HG02623 (cell line): Measurements from ENCODE around the gene TMEM238L.
"Not testable (repeated sequence)": the region's sequence is repeated elsewhere in the genome, so short reads cannot be mapped to it uniquely, and the experiment has no call there.

Experiments
- ATAC-seq: cut with Tn5 transposase; IDR thresholded peaks from one replicate; pipeline ENCODE4 v1.9.1; 2021; ENCODE audit warnings: moderate library complexity; ENCODE audit not compliant: unreplicated experiment

TMEM238L gene, protein sequence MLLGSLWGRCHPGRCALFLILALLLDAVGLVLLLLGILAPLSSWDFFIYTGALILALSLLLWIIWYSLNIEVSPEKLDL

DNA sequence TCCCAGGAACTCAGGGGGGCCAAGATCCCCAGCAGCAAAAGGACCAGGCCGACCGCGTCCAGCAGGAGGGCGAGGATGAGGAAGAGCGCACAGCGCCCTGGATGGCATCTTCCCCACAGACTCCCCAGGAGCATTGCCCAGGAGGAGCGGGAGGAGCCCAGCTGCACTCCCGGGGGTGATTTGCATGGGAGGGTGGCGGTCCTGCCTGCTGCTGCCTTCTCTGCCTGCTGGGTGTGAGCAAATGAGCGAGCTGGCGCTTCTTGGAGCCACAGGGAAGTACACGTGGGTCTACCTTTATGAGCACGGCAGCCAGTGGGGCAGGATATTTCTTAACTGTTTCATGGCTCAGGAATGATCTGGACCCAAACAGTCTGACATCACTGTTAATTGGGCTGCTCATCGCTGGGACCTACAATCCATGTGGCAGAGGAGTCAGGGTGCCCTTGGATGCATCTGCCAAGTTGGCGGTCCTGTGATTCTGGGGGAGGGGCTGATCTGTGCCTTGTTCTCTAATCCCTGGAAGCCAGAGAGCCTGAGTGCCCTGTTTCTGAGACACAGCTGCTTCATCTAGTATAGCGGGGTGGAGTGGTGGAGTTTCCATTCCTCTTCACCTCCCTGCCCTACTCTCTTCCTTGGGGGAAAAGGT, at the start of gene TMEM238L:
TSS of gene TMEM238L (minus strand) at position 270 of the 646 bp plus-strand sequence. CDS start at position 134, 136 bp downstream.
- no peak for ATAC-seq

DNA sequence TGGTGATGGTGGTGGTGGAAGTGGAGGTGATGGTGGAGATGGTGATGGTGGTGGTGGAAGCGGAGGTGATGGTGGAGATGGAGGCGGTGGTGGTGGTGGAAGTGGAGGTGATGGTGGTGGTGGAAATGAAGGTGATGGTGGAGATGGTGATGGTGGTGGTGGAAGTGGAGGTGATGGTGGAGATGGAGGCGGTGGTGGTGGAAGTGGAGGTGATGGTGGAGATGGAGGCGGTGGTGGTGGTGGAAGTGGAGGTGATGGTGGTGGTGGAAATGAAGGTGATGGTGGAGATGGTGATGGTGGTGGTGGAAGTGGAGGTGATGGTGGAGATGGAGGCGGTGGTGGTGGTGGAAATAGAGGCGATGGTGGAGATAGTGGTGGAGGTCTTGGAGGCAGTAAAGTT, 42.7 kb upstream of the TMEM238L start:
- not testable (repeated sequence) for ATAC-seq

GRCh38 chr17:10845388-10845751, 41.5 kb upstream of the TMEM238L start:
- no peak for ATAC-seq

DNA sequence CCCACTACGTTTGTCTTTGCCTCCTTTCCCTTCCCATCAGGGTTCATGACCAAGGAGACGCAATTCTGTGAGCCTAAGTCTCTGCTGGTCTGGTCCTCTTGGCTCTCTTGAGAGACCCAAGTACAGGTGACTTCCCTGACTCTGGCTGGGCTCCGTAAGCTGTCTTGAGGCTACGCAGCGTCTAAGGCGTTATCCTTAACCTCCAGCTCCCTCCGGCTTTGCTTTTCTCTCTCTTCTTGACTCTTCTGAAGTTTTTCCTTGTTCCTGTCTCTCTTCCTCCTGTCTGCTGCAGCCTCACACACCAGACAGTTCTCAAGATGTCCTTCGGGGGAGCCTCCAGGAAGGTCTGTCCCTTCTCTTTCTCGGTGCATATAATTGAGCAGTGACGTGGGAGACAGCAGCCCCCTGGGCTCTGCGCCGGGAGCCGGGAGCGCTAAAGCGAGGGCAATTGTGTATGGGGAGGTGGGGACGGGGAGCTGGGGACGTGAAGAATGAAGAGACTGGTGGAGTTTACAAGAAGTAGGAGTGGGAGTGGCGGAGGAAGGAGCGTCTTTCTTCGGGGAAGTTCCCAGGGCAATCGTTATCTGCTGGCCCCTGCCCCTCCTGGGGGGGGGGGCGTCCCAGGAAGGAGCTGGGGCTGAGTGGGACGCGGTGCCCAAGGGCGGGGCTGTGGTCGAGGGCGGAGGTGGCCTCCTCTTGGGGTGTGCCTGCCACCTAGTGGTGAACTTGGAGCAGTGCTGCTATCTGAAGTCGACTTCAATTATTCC, 40.9 kb upstream of the TMEM238L start:
- ATAC-seq, result peak; percentile 74

- no peak for ATAC-seq
Measured at GRCh38 chr17:10843811-10844210, 39.9 kb upstream of the TMEM238L start.

DNA sequence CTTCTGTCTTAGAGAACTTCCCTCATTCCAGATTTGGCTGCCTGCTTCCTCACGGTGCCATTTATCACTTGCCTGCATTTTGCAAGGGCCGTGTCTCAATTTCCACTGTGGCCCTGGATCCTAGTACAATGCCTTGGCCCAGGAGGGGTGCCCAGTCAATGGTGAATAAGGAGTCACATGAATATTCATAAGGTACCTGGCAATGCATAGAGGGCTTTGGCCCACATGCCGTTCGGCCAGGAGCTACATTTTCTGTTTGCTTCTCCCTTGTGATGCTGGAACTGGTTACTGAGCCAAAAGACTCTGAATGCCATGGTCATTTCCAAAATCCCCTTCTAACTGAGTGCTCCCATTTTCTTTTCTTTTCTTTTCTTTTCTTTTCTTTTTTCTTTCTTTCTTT, 38.8 kb upstream of the TMEM238L start:
- ATAC-seq, result no peak

DNA sequence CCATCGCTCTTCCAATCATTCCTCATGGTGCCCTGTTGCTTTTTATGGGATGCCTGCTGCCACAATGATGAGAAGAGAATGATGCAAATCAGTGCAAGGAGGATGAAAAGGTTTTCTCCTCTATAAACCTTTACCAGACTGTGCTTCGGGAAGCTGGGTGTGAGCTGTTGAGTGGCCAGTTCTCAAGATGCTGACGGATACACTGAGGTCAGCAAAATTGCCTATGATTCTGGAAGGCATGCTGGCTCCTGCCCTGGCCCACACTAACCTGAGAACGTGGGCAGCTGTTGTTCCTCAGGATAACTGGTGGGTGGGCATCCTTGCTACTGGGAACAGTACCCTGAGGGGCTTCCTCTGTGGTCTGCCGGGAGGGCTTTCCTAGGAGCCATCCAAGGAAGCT, 34.8 kb upstream of the TMEM238L start:
- no peak for ATAC-seq

GRCh38 chr17:10837921-10838320, 34.0 kb upstream of the TMEM238L start, which contains the start of gene PIRT:
PIRT (minus strand) TSS chr17:10838087; CDS start chr17:10825645, 12,442 bp downstream.
- ATAC-seq, result no peak

- no peak for ATAC-seq
Measured at GRCh38 chr17:10836966-10837590, 33.2 kb upstream of the TMEM238L start.

GRCh38 chr17:10836145-10836544, 32.2 kb upstream of the TMEM238L start:
- no peak for ATAC-seq

DNA sequence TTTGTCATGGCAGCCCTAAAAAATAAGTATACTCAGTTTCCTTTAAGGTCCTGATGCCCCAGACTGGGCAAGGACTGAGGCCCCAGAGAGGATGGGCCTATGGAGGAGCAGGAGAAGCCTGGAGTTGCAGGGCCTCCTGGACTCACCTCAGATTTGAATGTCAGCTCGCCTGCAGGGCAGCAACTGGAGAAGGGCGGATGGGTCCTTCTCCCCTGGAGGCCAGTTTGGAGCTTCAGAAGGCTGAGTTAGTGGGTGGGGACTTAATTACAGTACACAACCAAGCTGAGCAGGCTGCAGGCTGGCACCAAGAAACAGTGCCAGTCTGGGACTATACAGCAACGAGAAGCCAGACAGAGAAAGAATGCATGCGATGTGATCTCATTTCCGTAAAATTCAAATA, 27.8 kb upstream of the TMEM238L start:
- ATAC-seq, result no peak

- ATAC-seq, result no peak
Measured at GRCh38 chr17:10827898-10828552, 24.1 kb upstream of the TMEM238L start.

GRCh38 chr17:10824874-10825273, 21.0 kb upstream of the TMEM238L start:
- ATAC-seq, result no peak

DNA sequence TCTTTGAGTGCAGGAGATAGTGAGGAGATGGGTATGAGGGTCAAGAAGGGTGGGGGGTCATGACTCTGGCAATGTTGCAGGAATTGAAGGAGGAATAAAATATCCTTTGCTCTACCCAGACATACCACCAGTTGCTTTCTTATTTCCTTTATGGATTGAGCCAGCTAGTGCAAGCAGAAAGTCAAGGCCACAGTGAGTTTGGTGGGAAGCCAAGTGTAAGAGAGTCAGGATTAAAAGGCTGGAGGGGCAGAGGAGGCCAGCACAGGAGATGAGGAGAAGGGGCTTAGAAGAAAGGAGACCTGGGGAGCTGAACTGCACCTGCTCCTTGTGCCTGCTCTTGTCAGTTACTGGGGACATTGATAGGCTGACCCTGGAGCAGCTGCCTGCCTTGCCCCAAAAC, 17.9 kb upstream of the TMEM238L start:
- no peak for ATAC-seq

DNA sequence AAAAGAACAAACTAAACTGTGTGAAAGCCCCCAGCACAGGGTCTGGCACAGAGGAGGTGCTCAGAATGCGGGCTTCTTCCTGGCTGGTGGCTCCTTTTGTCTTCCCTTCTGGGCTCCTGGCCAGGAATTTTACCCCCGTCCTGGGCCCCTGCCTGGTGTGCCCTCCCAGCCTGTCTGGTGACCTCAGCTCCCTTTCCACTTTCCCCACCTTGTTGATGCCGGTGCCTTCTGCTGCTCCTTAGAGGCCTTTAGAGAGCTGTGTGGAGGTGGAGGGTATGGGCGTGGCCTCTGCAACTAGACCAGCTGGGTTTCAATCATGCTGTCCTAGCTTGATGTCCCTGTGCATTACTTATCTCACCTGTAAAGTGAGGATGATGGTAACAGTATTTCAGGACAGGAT, 17.2 kb upstream of the TMEM238L start:
- ATAC-seq, result no peak

DNA sequence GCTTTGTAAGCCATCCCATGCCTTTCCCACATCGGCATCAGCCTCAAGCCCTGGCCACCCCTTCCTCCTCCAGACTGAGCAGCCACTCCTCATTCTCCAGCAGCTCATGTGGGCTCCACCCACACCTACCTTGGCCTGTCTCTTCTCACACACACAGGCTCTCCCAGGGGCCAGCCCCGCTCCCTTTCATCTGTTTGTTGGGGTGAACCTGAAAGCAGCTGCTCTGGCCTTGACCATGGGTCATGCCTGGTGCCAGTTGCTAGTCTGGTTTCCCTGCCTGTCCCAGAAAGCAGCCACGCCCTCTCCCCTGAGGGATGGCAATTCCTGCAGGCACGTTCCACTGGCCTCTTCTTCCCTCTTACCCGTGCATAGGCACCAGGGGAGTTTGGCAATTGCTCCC, 11.4 kb upstream of the TMEM238L start:
- no peak for ATAC-seq

GRCh38 chr17:10814075-10814474, 10.2 kb upstream of the TMEM238L start:
- no peak for ATAC-seq

GRCh38 chr17:10812674-10813073, 8.8 kb upstream of the TMEM238L start:
- ATAC-seq, result no peak

DNA sequence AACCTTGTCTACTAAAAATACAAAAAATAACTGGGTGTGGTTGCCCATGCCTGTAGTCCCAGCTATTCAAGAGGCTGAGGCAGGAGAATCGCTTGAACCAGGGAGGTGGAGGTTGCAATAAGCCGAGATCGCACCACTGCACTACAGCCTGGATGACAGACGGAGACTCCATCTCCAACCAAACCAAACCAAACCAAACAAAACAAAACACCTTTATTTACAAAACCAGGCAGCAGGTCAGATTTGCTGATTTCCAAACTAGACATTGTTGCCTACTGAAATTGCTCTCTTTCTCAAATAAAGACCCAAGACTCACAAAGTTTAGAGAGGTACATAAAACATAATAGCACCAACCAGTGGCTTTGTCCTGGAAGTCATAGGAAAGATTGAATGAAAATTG, 5.7 kb upstream of the TMEM238L start:
- ATAC-seq, result no peak

DNA sequence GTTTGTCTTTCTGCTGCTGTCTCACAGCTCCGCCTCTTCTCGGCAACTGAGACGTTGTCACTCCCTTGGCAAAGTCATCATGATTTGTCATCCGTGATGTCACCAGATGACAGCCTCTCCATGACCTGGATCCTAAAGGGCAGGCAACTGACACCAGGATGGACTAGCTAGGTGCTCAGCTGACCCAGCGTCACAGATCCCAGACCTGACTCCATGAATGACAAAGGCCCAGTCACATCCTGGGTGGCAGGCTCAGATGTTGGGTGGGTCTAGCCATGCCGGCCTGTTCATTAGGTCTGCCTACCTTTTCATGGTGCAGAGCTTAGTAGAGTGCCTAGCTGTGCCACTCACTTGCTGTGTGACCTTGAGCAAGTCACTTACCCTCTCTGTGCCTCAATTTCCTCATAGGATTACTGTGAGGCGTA, 3.8 kb upstream of the TMEM238L start:
- no peak for ATAC-seq

GRCh38 chr17:10806545-10807262, 2.8 kb upstream of the TMEM238L start:
- ATAC-seq, result no peak
